Activated CD4-positive, CD25-positive, alpha-beta regulatory T cell treated with anti-CD3 and anti-CD28 coated beads, Interleukin-2, amount 50 U/mL, for 24 hours (primary cell): ENCODE measurements around the gene PARD3.
"Not testable (repeated sequence)": the region's sequence is repeated elsewhere in the genome, so short reads cannot be mapped to it uniquely, and the experiment has no call there.

Source experiments
- ATAC-seq, 2 donors: fragments of 150-1000 bp; cut with Tn5 transposase; one replicate each; pipeline ENCODE4 v1.10.0; 2021; ENCODE audit warnings: mild to moderate bottlenecking in 1 of 2, moderate library complexity in 1 of 2

PARD3 gene

GRCh38 chr10:34815185-34816084, at the start of gene PARD3:
Gene PARD3, minus strand, starts transcription at chr10:34815296. Its CDS starts 301 bp downstream, at chr10:34814995.
- ATAC-seq: no peak

- no peak for ATAC-seq
Observed at GRCh38 chr10:34864149-34865067, 49.3 kb upstream of the PARD3 start.

- ATAC-seq: no peak
Observed at GRCh38 chr10:34862892-34863291, 47.8 kb upstream of the PARD3 start.

GRCh38 chr10:34861293-34862021, 46.4 kb upstream of the PARD3 start:
- ATAC-seq: no peak

GRCh38 chr10:34859170-34859569, 44.1 kb upstream of the PARD3 start:
- no peak for ATAC-seq

GRCh38 chr10:34858003-34858402, 42.9 kb upstream of the PARD3 start:
- no peak for ATAC-seq

- no peak for ATAC-seq
Observed at GRCh38 chr10:34854147-34854601, 39.1 kb upstream of the PARD3 start.

- ATAC-seq: no peak
Observed at GRCh38 chr10:34853357-34853756, 38.3 kb upstream of the PARD3 start.

- no peak for ATAC-seq
Observed at GRCh38 chr10:34850558-34850957, 35.5 kb upstream of the PARD3 start.

GRCh38 chr10:34850036-34850435, 34.9 kb upstream of the PARD3 start:
- no peak for ATAC-seq

GRCh38 chr10:34845070-34845469, 30.0 kb upstream of the PARD3 start:
- ATAC-seq: no peak

- no peak for ATAC-seq
Observed at GRCh38 chr10:34844448-34844847, 29.4 kb upstream of the PARD3 start.

GRCh38 chr10:34843470-34843869, 28.4 kb upstream of the PARD3 start:
- not testable (repeated sequence) for ATAC-seq

GRCh38 chr10:34838366-34838900, 23.3 kb upstream of the PARD3 start:
- no peak for ATAC-seq

GRCh38 chr10:34835908-34836508, 20.9 kb upstream of the PARD3 start:
- ATAC-seq: no peak

GRCh38 chr10:34834274-34834673, 19.2 kb upstream of the PARD3 start:
- no peak for ATAC-seq

GRCh38 chr10:34830217-34830822, 15.2 kb upstream of the PARD3 start:
- ATAC-seq: no peak

GRCh38 chr10:34826857-34827766, 12.0 kb upstream of the PARD3 start:
- no peak for ATAC-seq

- no peak for ATAC-seq
Observed at GRCh38 chr10:34826221-34826620, 11.1 kb upstream of the PARD3 start.

- no peak for ATAC-seq
Observed at GRCh38 chr10:34825414-34825813, 10.3 kb upstream of the PARD3 start.
